HG03045 (cell line): ENCODE data around the gene RAB8B.

Experiments used
- ATAC-seq: cut with Tn5 transposase; IDR thresholded peaks from one replicate; pipeline ENCODE4 v1.9.1; 2021; ENCODE audit warnings: mild to moderate bottlenecking, moderate library complexity; ENCODE audit not compliant: unreplicated experiment

RAB8B gene

DNA sequence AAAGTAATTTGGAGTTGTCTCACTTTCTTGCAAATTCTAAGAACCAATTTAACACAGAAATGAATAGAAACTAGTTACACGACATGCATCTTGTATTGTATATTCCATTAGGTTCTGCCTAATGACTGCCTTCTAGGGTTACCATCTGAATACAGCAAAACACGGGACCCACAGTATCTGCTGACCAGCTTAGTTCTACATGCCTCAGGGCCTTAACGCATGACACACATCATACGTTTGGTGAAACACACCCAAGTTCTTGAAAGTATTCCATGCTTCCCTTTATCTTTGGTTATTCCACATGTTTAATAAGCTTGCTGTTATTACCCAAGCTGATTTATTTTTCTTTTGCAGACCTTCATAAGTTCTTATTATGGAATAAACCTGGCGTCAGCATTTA is 115.9 kb downstream of the RAB8B start:
- no peak for ATAC-seq

DNA sequence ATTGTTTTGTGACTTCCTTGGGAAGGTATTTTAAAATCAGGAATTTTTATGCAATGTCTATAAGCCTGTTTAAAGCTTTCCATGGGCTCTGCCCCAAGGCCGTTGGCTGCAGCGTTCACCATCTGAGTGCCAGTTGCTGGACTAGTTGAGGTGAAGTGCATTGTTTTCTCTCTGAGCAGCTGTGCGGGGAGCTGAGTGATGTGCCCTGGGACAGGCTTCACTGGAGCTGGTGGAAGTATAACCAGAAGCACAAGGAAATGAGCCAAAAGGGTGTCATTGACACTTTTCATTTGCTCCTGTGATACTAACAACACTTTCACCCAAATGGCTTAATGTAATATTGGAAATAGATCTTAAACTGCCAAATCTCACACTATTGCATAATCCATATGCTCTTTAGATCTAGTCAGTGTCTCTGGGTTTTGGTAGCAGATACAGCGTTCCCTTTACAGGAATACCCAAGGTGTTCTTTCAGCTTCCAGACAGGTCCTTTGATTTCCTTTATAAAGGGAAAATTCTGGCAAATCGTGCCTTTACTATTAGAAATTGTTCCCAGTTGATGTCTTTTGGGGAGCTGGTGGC is 117.2 kb downstream of the RAB8B start:
- no peak for ATAC-seq

DNA sequence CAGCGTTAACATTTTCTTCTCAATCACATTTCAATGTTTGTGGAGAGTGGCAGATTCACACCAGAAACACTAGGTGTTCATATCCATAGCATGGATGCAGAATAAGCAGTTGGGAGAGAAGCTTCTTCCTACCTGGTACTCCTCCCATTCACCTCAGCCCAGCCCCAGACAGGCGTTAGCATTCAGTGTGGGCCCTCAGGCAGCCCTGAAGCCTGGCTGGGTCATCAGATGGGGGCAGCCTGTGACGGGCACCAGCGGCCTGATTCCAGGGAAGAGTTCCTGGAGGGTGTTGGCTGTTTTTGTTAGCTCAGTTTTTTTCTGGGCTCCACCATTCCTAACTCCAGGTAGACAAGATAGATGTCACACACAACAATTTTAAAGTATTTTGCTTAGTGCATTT is 119.1 kb downstream of the RAB8B start:
- no peak for ATAC-seq

DNA sequence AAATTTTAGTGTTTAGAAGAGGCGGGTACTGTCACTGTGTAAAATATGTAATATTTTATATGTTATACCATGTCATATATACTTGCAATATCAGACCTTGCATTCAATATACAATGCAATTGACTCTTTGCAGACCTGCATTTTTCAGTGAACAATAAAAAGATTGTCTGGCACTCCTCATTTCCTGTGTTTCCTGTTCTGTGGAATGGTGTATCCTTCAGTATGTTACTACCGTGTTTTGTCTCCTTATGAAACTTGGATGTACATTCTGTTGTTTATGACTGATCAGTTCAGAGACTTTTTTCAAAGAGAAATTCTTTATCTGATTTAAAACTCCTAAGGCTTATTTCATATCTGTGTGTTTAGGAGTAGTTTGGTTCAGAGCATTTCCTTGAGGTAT is 119.5 kb downstream of the RAB8B start:
- ATAC-seq: no peak

DNA sequence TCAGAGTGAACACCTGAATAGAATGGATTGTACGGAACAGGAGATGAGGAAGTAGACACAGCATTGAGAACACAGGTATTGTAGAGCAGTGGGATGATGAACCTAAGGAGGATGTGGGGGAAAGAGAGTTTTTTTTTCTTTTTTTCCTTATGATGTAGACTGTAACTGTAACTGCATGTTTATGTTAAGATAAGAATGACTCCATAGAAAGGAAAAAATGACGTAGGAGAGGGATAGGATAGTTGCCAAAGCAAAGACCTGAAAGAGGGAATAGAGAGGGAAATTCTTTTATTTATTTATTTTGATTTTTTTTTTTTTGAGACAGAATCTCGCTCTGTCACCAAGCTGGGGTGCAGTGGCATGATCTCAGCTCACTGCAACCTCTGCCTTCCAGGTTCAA is 121.2 kb downstream of the RAB8B start:
- no peak for ATAC-seq

DNA sequence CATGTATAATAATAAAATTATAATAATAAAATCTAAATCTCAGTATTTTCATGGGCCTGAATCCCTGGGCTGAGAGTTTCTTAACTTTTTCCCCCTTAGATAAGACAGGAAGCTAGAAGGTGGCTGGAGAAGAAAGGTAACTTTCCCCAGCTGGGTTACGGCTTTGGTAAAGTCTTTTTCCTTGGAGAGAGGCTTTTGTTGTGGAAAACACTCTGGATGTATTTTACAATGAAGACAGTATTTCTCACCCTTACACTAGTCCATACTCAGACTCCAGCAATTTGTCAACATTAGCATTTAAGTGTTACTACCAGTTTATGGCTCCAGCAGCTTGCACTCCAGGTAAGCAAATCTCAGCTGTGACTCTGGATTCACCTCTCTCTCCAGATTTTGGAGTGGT is 122.9 kb downstream of the RAB8B start:
- ATAC-seq: no peak

DNA sequence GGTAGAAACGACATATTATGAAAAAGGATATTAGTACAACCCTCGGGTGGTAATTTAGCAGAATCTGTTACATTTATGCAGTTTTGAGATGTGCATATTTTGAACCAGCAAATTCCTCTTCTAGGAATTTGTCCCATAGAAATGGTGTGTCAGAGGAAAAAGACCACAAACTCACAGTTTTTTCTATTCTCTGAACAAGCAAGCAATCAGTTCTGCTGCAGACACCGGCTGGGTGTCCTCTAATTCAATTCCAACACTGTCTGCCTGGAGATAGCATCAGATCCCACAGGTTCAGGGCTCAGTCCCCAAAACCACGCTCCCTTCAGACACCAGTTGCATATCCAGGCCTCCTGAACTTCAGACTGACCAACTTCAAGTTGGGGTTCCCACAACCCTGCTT is 124.4 kb downstream of the RAB8B start:
- no peak for ATAC-seq

DNA sequence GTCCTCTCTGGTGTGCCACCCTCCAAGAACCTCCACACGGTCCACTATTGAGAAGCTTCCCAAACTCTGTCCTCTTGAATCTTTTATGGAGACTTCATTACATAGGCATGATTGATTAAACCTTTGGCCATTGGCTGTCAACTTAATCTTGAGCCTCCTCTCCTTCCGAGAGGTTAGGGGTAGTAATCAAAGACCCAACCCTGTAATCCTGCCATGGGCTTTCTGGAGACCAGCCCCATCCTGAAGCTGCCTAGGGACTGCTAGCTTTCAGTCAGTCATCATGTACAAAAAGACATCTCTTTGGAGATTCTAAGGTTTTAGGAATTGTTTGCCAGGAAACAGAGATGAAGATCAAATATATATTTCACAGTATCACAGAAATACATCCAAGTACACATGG is 125.0 kb downstream of the RAB8B start:
- ATAC-seq: no peak
